Peyer's patch (tissue), 4 donors: ENCODE measurements around the gene GRIPAP1.

Experiments used
- POLR2A ChIP-seq, 2 donors: fragments of 450-650 bp; IDR thresholded peaks; one replicate each; pipeline ENCODE4 v1.5.1; 2017; ENCODE audit warnings: antibody characterized with exemption in 2 of 2, mild to moderate bottlenecking in 2 of 2, moderate library complexity in 2 of 2
- TF ChIP-seq, protein P1 (sequence below), 6 experiments: fragments of 450-650 bp in 4 of 6; fragments of 200-600 bp in 2 of 6; sonication (generic) in 1 of 6; IDR thresholded peaks; one replicate each; pipeline ENCODE4 v1.5.1; 2017 to 2019; ENCODE audit warnings: antibody characterized with exemption in 6 of 6, mild to moderate bottlenecking in 3 of 6, moderate library complexity in 1 of 6

DNA sequence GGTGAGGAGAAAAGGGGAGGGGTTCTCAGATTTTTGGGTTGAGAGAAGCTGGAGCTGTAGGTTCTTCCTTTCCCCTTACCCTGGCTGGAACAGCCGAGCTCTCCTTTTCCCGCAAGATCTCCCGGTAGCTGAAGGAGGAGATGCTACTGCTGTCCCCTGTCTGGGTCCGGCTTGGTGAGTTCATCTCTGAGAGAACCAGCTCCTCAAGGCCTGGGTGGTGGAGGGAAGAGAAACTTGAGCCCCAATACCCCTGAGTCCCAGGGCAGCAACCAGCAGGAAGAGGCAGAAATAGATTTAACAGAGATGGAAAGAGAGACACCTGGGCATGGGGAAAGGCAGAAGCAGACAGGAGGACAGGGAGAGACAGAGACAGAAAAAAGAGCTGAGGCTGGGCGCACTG is 23.8 kb downstream of the GRIPAP1 start:
- TF ChIP-seq POLR2A (IDR thresholded peaks at IDR 0.05) = no peak
- TF ChIP-seq, protein P1, sequence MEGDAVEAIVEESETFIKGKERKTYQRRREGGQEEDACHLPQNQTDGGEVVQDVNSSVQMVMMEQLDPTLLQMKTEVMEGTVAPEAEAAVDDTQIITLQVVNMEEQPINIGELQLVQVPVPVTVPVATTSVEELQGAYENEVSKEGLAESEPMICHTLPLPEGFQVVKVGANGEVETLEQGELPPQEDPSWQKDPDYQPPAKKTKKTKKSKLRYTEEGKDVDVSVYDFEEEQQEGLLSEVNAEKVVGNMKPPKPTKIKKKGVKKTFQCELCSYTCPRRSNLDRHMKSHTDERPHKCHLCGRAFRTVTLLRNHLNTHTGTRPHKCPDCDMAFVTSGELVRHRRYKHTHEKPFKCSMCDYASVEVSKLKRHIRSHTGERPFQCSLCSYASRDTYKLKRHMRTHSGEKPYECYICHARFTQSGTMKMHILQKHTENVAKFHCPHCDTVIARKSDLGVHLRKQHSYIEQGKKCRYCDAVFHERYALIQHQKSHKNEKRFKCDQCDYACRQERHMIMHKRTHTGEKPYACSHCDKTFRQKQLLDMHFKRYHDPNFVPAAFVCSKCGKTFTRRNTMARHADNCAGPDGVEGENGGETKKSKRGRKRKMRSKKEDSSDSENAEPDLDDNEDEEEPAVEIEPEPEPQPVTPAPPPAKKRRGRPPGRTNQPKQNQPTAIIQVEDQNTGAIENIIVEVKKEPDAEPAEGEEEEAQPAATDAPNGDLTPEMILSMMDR (IDR thresholded peaks at IDR 0.05) = no peak
